HG03575 (cell line): ENCODE data around the gene PINK1.

Experiments
- ATAC-seq: cut with Tn5 transposase; IDR thresholded peaks from one replicate; pipeline ENCODE4 v1.9.1; 2021; ENCODE audit not compliant: unreplicated experiment, insufficient number of reproducible peaks, low FRiP score; ENCODE audit errors: extremely low read depth

The PINK1 gene

GRCh38 chr1:20695515-20695914 is 62.3 kb downstream of the PINK1 start:
- ATAC-seq = no peak

- no peak for ATAC-seq
Measured at GRCh38 chr1:20696397-20697333, 63.4 kb downstream of the PINK1 start.

- ATAC-seq = no peak
Measured at GRCh38 chr1:20697563-20697962, 64.3 kb downstream of the PINK1 start.

- ATAC-seq = no peak
Measured at GRCh38 chr1:20698195-20698910, 65.1 kb downstream of the PINK1 start.

- no peak for ATAC-seq
Measured at GRCh38 chr1:20699558-20699957, 66.3 kb downstream of the PINK1 start.

- ATAC-seq = no peak
Measured at GRCh38 chr1:20700636-20701215, 67.5 kb downstream of the PINK1 start.
